Neuron (in vitro differentiated cells): ENCODE measurements around the gene TEX36.
"Not testable (repeated sequence)": the region's sequence is repeated elsewhere in the genome, so short reads cannot be mapped to it uniquely, and the experiment has no call there.

Experiments
- H2AFZ ChIP-seq: one replicate; pipeline ENCODE4 v1.6.1; 2013; ENCODE audit warnings: low read depth, mild to moderate bottlenecking, inconsistent platforms, low read length, moderate library complexity
- H3K27me3 ChIP-seq: one replicate; pipeline ENCODE4 v1.6.1; 2013; ENCODE audit warnings: low read length; ENCODE audit not compliant: insufficient read depth
- H3K36me3 ChIP-seq: one replicate; pipeline ENCODE4 v1.6.1; 2013; ENCODE audit warnings: low read length; ENCODE audit not compliant: insufficient read depth
- H3K4me1 ChIP-seq: one replicate; pipeline ENCODE4 v1.6.1; 2013; ENCODE audit warnings: low read length; ENCODE audit not compliant: insufficient read depth
- H3K4me3 ChIP-seq: 2 replicates; pipeline ENCODE4 v1.5.1; 2013; ENCODE audit warnings: mild to moderate bottlenecking, low read length, moderate library complexity
- H3K9me3 ChIP-seq: one replicate; pipeline ENCODE4 v1.6.1; 2013; ENCODE audit warnings: low read length

TEX36 gene

DNA sequence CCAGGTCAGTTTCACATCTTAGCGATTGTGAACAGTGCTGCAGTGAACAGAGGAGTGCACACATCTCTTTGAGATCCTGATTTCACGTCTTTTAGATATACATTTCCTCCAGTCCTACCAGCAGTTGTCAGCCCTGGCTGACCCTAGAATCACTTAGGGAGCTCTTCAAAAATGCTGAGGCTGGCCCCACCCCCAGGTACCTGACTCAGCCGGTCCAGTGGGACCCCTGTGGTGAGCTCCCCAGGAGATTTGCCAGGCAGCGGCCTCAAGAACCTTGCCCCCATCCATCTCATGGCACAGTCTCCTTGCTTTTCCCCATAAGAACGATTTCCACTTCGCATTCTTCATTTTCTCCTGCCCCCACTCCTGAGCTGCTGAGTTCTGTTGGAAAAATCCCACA is 45.5 kb downstream of the TEX36 start:
- no peaks in the 10 kb centered on the region for H3K9me3 ChIP-seq
- H3K4me1 ChIP-seq = peaks cover 3% of the 10 kb centered on the region
- H3K27me3 ChIP-seq = peaks cover 4% of the 10 kb centered on the region
- H3K4me3 ChIP-seq = no peak overlapping the region
- H2AFZ ChIP-seq = no peak overlapping the region
- no peaks in the 10 kb centered on the region for H3K36me3 ChIP-seq

DNA sequence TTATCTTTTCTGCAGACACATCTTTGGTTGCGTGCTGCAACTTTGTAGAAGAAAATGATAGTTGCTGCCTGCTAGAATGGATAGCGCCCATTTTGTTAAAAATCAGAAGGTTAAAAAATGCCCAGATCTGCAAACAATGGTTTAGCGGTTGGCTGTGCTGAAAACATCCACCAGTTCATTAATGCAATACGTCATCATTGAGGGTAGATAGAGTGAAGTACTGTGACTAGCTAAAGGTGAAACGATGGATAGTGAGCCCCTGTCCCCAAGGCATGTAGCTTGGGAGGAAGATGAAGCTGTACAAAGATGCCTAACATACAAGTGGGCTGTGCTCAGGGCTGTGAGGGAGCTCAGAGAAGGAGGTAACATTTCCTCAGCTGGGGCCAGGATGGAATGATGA is 48.4 kb downstream of the TEX36 start:
- no peaks in the 10 kb centered on the region for H3K36me3 ChIP-seq
- peaks cover 6% of the 10 kb centered on the region for H3K27me3 ChIP-seq
- no peak overlapping the region for H2AFZ ChIP-seq
- H3K9me3 ChIP-seq = no peaks in the 10 kb centered on the region
- H3K4me1 ChIP-seq = peaks cover 3% of the 10 kb centered on the region
- H3K4me3 ChIP-seq = no peak overlapping the region

DNA sequence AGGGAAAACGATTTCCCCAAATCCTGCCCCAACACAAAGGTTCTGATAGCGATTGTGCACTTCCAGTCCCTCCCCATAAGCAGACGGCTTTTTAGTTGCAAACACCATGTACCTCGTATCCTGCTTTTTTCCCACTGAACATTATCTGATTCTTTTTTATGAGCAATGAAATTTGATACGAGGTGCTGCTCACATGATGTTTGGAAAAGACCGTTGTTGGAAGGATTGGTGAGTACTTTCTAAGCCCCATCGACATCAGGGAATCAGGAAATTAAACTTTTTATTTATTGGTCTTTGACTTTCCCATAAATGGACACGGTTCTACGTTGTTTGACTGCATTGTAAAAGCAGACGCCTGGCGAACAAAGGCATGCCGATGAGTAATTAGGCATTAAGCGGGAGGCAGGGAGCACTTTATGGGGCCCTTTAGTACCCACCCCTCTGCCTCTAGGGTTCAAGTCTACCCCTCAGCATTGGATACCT is 49.4 kb downstream of the TEX36 start:
- no peak overlapping the region for H2AFZ ChIP-seq
- H3K4me1 ChIP-seq = peaks cover 3% of the 10 kb centered on the region
- H3K27me3 ChIP-seq = peaks cover 5% of the 10 kb centered on the region
- no peaks in the 10 kb centered on the region for H3K9me3 ChIP-seq
- no peaks in the 10 kb centered on the region for H3K36me3 ChIP-seq
- H3K4me3 ChIP-seq = no peak overlapping the region

DNA sequence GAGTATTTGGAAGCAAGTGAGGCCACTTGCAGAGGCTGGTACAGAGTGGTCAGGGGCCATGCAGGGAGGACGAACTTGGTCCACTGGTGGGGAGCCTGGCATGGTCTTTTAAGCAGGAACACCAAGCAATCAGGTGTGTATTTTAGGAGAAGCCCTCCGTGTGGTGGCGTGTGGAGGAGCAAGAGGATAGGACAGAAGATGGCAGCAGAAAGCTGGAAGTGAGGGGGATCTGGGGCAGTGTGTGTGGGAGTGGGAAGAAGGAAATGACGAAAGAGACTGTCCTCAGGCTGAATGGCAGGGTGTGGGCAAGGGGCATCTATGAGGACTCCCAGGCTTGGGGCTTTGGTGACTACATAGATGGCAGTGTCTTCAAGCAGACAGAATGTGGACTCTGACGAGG is 51.2 kb downstream of the TEX36 start:
- Histone ChIP-seq H3K4me3 (no peak overlapping the region), H3K9me3 (no peaks in the 10 kb centered on the region), H3K36me3 (no peaks in the 10 kb centered on the region), H2AFZ (no peak overlapping the region), H3K4me1 (peaks cover 3% of the 10 kb centered on the region), H3K27me3 (peaks cover 5% of the 10 kb centered on the region)

DNA sequence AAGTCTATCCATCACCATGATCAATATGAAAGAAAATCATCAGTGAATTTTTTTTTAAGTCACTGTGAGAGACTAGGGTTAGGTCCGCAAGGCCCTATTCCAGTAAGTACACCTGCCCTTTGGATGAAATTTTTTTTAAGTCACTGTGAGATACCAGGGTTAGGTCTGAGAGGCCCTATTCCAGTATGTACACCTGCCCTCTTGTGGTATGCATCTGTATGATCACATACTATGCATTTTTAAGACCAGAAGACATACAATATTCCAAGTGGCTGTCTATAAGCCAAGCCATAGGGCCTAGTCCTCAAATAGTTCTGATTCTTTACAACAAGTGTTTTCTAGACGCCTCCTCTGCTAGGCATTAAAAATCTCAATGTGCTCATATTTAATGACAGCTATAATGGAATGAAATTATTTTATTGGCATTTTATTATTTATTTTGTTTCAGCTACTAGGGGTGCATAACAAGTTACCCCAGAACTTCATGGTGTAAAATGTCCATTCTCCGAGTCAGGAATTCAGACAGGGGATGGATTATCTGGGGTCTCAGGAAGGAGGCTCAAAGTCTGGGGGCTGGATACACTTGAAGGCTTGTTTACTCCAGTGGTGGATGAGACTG is 53.1 kb downstream of the TEX36 start:
- H2AFZ ChIP-seq = no peak overlapping the region
- H3K4me3 ChIP-seq = no peak overlapping the region
- peaks cover 3% of the 10 kb centered on the region for H3K4me1 ChIP-seq
- no peaks in the 10 kb centered on the region for H3K9me3 ChIP-seq
- H3K27me3 ChIP-seq = peaks cover 5% of the 10 kb centered on the region
- H3K36me3 ChIP-seq = no peaks in the 10 kb centered on the region

DNA sequence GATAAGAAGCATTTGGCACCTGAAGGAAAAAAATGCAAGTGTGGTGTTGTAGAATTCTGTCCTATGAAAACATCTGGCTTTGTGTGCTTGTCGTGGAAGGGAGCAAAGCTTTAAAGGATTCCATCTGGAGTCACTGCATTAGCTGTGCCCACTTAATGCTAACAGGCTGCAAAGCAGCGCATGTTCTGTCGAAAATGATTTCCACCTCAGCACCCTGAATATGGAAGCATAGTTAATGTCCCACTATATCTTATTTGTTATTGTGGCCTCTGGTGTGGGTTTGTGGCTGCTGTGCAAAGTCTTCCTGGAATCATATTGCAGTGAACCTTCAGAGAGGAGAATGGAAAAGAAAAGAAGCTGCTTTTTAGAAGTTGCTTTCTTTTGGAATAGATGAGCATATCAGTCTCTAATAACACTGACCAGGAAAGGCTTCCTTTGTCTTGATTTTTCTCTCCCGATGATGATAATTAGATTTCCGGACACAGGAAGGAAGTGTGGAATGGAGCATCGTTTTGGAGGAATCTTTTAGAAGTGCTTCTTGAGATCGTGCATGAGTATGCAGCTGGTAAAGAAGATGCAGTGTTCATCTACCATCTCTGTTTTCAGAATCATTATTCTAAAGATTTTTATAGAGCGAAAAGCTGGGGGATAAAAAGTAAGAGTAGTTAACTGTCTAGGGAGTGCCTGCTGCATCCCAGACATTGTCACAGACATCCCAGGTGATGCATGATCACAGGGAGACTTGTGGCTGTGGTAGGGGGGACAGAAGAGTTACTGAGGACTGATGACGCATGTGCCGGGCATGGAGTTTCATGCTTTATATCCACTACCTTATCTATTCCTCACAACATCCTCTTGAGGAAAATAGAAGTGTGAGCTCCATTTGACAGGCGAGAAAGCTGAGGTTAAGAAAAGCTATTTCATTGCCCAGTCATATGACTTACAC is 54.6 kb downstream of the TEX36 start:
- Histone ChIP-seq H3K36me3 (no peaks in the 10 kb centered on the region), H3K4me1 (no peaks in the 10 kb centered on the region), H3K4me3 (no peak overlapping the region), H3K9me3 (no peaks in the 10 kb centered on the region), H2AFZ (no peak overlapping the region), H3K27me3 (peaks cover 5% of the 10 kb centered on the region)

DNA sequence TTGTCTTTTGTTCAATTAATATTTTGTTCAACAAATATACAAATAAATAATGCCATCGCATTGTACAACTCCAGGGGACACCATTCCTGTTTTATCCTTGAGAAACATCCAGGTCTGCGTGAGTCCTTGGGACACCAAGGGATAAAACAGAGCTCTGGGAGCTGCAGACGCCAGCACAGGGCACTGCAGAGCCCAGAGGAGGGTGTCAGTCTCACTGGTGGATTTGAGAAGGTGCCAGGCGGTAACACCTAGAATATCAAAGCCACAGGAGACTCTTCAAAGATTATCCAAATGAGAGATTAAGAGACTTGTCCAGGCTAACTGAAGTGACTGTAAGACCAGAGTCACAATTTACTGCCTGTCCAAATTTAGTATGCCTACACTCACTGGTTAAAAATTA is 55.3 kb downstream of the TEX36 start:
- Histone ChIP-seq H3K4me1 (no peaks in the 10 kb centered on the region), H3K36me3 (no peaks in the 10 kb centered on the region), H3K27me3 (peaks cover 5% of the 10 kb centered on the region), H2AFZ (no peak overlapping the region), H3K4me3 (no peak overlapping the region), H3K9me3 (no peaks in the 10 kb centered on the region)

DNA sequence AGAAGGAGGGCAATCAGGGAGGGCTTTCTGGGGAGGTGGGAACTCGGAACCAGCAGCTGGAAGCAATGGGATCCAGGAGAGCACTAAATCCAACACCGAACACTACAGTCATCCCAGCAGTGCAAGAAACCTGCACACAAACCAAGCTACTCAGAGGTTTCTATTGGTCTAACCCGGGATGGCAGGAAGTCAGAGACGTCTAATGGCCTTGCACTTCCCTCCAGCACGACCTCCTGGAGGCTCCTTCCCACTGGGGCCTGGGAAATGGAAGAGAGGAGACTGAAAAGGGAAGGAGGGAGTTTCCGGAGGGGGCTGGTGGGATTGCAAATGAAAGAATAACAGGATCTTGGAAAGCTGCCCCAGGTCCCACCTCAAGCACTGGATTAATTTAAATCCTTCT is 56.3 kb downstream of the TEX36 start:
- Histone ChIP-seq H3K4me1 (no peaks in the 10 kb centered on the region), H3K27me3 (peaks cover 2% of the 10 kb centered on the region), H3K4me3 (no peak overlapping the region), H3K36me3 (no peaks in the 10 kb centered on the region), H3K9me3 (no peaks in the 10 kb centered on the region), H2AFZ (no peak overlapping the region)

DNA sequence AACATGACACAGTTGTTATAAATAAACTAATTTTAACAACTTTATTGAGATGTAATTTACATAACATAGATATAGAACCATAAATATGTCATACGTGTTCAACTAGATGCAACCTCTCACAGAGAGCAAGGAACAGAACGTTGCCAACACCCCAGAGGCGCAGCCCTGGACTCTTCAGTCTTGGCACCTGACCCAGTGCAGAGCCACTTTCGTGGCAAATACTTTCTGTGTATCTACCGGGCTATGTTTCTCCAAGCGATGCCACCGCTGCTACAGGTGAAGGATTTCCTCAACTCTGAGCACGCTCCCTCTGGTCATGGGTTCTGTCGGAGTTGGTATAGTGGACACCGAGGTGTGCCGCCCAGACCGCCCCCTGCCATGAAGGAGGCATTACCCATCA is 57.4 kb downstream of the TEX36 start:
- no peak overlapping the region for H2AFZ ChIP-seq
- no peak overlapping the region for H3K4me3 ChIP-seq
- no peaks in the 10 kb centered on the region for H3K4me1 ChIP-seq
- no peaks in the 10 kb centered on the region for H3K27me3 ChIP-seq
- no peaks in the 10 kb centered on the region for H3K36me3 ChIP-seq
- peaks cover under 1% of the 10 kb centered on the region for H3K9me3 ChIP-seq

DNA sequence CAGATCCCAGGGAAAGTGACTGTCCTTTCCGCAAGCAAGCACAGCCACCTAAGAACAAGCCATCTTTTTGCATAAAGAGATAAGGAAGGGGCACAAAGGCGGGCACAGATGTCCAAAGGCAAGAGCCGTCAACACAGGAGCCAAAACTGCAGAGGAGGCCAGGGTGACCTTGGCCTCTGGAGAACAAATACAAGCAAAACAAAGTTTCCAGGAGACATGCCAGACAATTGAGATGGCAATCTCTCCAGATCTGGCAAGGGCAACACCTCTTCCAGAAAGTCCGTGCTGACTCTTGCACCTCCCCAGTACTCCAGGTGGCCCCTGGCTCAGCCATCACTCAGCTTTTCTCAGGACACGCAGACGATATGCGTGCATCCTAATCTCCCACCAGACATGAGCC is 58.2 kb downstream of the TEX36 start:
- Histone ChIP-seq H3K4me1 (no peaks in the 10 kb centered on the region), H3K4me3 (no peak overlapping the region), H2AFZ (no peak overlapping the region), H3K36me3 (no peaks in the 10 kb centered on the region), H3K27me3 (no peaks in the 10 kb centered on the region), H3K9me3 (peaks cover 1% of the 10 kb centered on the region)

DNA sequence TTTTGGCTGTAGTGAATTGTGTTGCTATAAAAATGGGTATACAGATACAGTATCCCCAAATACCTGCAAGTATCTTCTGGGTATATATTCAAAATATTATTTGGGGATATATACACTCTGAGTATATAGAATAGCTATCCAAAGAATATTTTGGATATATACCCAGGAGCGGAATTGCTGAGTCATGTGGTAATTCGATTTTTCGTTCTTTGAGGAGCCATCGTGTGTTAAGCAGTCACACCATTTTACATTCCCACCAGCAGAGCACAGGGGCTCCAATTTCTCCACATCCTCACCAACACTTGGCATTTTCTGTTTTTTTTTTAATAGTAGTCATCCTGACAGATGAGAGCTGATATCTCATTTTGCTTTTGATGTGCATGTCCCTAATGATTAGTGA is 61.9 kb downstream of the TEX36 start:
- Histone ChIP-seq H3K36me3 (no peaks in the 10 kb centered on the region), H2AFZ (no peak overlapping the region), H3K4me1 (no peaks in the 10 kb centered on the region), H3K9me3 (peaks cover 1% of the 10 kb centered on the region), H3K4me3 (no peak overlapping the region), H3K27me3 (no peaks in the 10 kb centered on the region)

DNA sequence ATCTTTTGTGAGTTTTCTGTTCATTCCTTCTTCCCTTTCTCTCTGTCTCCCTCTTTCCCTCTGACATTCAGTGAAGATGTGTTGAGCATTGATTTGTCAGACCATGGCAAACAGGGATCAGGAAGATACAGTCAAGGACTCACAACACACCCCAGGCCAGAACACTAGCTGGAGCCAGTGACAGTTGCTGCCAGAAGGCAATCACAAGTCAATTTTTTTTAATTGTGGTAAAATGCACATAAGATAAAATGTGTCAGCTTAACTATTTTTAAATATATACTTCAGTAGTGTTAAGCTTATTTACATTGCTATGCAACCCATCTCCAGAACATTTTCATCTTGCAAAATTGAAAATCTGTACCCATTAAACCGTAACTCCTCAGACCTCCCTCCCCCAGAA is 62.6 kb downstream of the TEX36 start:
- Histone ChIP-seq H3K9me3 (peaks cover 1% of the 10 kb centered on the region), H2AFZ (no peak overlapping the region), H3K36me3 (no peaks in the 10 kb centered on the region), H3K4me1 (no peaks in the 10 kb centered on the region), H3K27me3 (no peaks in the 10 kb centered on the region), H3K4me3 (no peak overlapping the region)

DNA sequence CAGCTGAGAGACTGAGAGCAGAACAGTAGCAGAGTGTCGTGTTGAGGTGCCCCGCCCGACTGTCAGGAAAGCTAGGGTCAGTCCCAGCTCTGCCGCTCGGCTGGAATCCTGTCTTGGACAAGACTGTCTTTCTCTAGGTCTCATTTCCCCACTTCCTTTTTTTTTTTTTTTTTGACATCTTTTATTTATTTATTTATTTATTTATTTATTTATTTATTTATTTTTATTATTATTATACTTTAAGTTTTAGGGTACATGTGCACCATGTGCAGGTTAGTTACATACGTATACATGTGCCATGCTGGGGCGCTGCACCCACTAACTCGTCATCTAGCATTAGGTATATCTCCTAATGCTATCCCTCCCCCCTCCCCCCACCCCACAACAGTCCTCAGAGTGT is 69.9 kb downstream of the TEX36 start:
- H3K4me1 ChIP-seq, H3K27me3 ChIP-seq, H3K36me3 ChIP-seq, H3K4me3 ChIP-seq, H3K9me3 ChIP-seq, H2AFZ ChIP-seq: not testable (repeated sequence)
